Measurements from ENCODE around the gene SUSD3. TPM values are rescaled to one million over a fixed set of nuclear protein-coding genes. Genes with fewer than 3 reads are reported as not detected.

Gene SUSD3
- total RNA-seq, 1 experiment from 2014 or later, result 9.0 TPM

DNA sequence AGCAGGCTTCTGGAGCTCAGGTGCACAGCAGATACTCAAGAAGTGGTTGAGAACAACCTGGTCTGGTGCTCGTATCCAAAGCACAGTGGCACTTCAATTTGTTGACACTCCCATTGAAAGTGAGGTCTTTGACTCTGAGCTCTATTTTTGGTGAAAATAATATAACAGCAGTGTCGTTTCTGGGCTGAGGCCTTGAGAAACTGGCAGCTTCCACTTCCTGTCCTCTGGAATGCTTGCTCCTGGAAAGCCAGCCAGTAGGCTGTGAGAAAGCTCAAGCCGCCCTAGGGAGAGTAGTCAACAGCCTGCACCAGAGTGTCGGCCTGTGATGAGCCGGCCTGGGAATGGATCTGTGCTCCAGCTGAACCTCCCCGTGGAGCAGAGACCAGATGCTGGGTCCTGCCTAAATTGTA, 6.8 kb upstream of the SUSD3 start:
- no CpG with 5 or more reads among the region's 6 CpGs for WGBS (ENCODE audit: extremely low coverage, insufficient read length, low lambda C conversion rate)
- Mint-ChIP-seq H3K4me3 (no peak overlapping the region), H3K27me3 (ENCODE audit: low read depth) (peaks cover 31% of the 10 kb centered on the region), H3K36me3 (ENCODE audit: insufficient read depth in 1 of 3, low read depth in 3 of 3) (no peaks in the 10 kb centered on the region), H3K27ac (no peak overlapping the region; a peak in 1 of 7 replicates), H3K9me3 (no peaks in the 10 kb centered on the region; a peak in 1 of 5 replicates), H3K4me1 (peaks cover 25 to 28% of the 10 kb centered on the region in 2 experiments)
- Histone ChIP-seq H3K18ac (ENCODE audit: insufficient read length, low read depth, low read length) (no peak overlapping the region), H3K9ac (ENCODE audit: extremely low read depth, insufficient read length, low read length) (no peak overlapping the region), H4K20me1 (ENCODE audit: control insufficient read depth, insufficient read depth, insufficient read length) (no peaks in the 10 kb centered on the region), H3K79me2 (ENCODE audit: insufficient read depth, low read length) (no peaks in the 10 kb centered on the region), H3K79me1 (ENCODE audit: insufficient read depth, low read depth, low read length, poor library complexity, severe bottlenecking) (no peaks in the 10 kb centered on the region), H2BK20ac (ENCODE audit: low read depth, low read length, poor library complexity, severe bottlenecking) (no peak overlapping the region), H2BK12ac (ENCODE audit: insufficient read length, low read depth, low read length) (no peak overlapping the region), H2BK120ac (ENCODE audit: low read depth, low read length, poor library complexity, severe bottlenecking) (no peak overlapping the region), H2BK15ac (ENCODE audit: low read depth, low read length) (no peak overlapping the region), H4K5ac (ENCODE audit: insufficient read length, low read depth, low read length) (no peak overlapping the region), H3K27ac (ENCODE audit: insufficient read length, low read depth, low read length) (no peak overlapping the region), H3K4me1 (ENCODE audit: insufficient read depth, low read length) (no peaks in the 10 kb centered on the region), H3K4me2 (ENCODE audit: insufficient read depth, insufficient read length, low read length) (no peak overlapping the region), H3K23ac (ENCODE audit: insufficient read length, low read depth, low read length) (no peak overlapping the region), H3K23me2 (ENCODE audit: insufficient read length, low read depth, low read length, poor library complexity, severe bottlenecking) (no peaks in the 10 kb centered on the region), H3T11ph (ENCODE audit: low read length) (no peak overlapping the region), H2AFZ (ENCODE audit: low read length) (no peak overlapping the region), H4K91ac (ENCODE audit: insufficient read length, low read depth, low read length) (no peak overlapping the region), H3K9me3 (ENCODE audit: control insufficient read depth, low read depth, low read length) (no peaks in the 10 kb centered on the region), H2BK5ac (ENCODE audit: insufficient read length, low read length) (no peak overlapping the region), H3K56ac (ENCODE audit: insufficient read length, low read depth, low read length) (no peak overlapping the region), H4K8ac (replicated peaks; ENCODE audit: insufficient read length, low read depth, low read length) (no peak overlapping the region), H3K14ac (ENCODE audit: insufficient read depth, low read length) (no peak overlapping the region), H3K4ac (ENCODE audit: low read depth, low read length) (no peak overlapping the region), H2AK5ac (ENCODE audit: insufficient read length, low read length) (no peak overlapping the region), H3K27me3 (ENCODE audit: insufficient read depth, low read length) (no peaks in the 10 kb centered on the region)
- TF ChIP-seq, protein P1, sequence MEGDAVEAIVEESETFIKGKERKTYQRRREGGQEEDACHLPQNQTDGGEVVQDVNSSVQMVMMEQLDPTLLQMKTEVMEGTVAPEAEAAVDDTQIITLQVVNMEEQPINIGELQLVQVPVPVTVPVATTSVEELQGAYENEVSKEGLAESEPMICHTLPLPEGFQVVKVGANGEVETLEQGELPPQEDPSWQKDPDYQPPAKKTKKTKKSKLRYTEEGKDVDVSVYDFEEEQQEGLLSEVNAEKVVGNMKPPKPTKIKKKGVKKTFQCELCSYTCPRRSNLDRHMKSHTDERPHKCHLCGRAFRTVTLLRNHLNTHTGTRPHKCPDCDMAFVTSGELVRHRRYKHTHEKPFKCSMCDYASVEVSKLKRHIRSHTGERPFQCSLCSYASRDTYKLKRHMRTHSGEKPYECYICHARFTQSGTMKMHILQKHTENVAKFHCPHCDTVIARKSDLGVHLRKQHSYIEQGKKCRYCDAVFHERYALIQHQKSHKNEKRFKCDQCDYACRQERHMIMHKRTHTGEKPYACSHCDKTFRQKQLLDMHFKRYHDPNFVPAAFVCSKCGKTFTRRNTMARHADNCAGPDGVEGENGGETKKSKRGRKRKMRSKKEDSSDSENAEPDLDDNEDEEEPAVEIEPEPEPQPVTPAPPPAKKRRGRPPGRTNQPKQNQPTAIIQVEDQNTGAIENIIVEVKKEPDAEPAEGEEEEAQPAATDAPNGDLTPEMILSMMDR (conservative IDR thresholded peaks at IDR 0.05), result no peak
- no peak for DNase-seq

Measured in H9 (cell line).